Activated T-helper 17 cell treated with anti-CD3 and anti-CD28 coated beads, Interleukin-2, amount 50 U/mL, for 72 hours (primary cell): ENCODE measurements around the gene MGAT3. TPM values are rescaled to one million over a fixed set of nuclear protein-coding genes. Genes with fewer than 3 reads are reported as not detected.

ENCODE experiments used
- ATAC-seq: fragments of 150-1000 bp; cut with Tn5 transposase; replicated peaks from 2 replicates; pipeline ENCODE4 v1.10.0; 2021; ENCODE audit warnings: mild to moderate bottlenecking, moderate library complexity
- H3K27ac Mint-ChIP-seq: one replicate; pipeline ENCODE4 v1.8.0; 2022; ENCODE audit warnings: mixed read lengths
- H3K27me3 Mint-ChIP-seq: one replicate; pipeline ENCODE4 v1.8.0; 2022; ENCODE audit warnings: mixed read lengths
- H3K36me3 Mint-ChIP-seq: one replicate; pipeline ENCODE4 v1.8.0; 2022; ENCODE audit warnings: low read depth, mild to moderate bottlenecking, mixed read lengths
- H3K4me1 Mint-ChIP-seq: one replicate; pipeline ENCODE4 v1.8.0; 2022; ENCODE audit warnings: mixed read lengths
- H3K4me3 Mint-ChIP-seq: one replicate; pipeline ENCODE4 v1.8.0; 2022; ENCODE audit warnings: mild to moderate bottlenecking, mixed read lengths
- H3K9me3 Mint-ChIP-seq: one replicate; pipeline ENCODE4 v1.8.0; 2022; ENCODE audit warnings: mixed read lengths
- total RNA-seq, 2 donors: library from RNA; stranded (reverse); gene quantifications; one replicate each; pipeline ENCODE4 v1.2.3, GENCODE V29; 2022

The MGAT3 gene
- total RNA-seq, 2 donors from 2014 or later = 1.5 to 1.6 TPM

- Mint-ChIP-seq H3K4me1 (no peaks in the 10 kb centered on the region), H3K27me3 (no peaks in the 10 kb centered on the region), H3K36me3 (no peaks in the 10 kb centered on the region), H3K27ac (no peak overlapping the region), H3K4me3 (no peak overlapping the region), H3K9me3 (no peaks in the 10 kb centered on the region)
- no peak for ATAC-seq
Measured at GRCh38 chr22:39468487-39469325, 11.9 kb downstream of the MGAT3 start.

DNA sequence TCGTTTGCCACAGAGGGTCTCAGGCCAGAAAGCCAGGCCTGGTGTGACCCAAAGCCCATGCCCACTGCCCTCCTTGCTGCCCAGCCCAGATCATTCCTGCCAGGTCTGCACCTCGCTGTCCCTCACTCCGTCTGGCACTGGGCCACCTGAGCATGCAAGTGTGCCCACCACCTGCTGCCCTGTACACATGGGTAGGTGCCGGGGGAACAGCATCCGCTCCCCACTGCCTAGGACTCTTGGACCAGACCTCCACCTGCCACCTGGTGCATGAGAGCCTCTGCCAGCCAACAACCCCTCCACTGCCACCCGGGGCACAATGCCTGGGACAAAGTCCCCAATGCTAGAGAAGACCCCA is 12.5 kb downstream of the MGAT3 start:
- H3K27ac Mint-ChIP-seq = no peak overlapping the region
- no peaks in the 10 kb centered on the region for H3K4me1 Mint-ChIP-seq
- no peaks in the 10 kb centered on the region for H3K36me3 Mint-ChIP-seq
- ATAC-seq = no peak
- H3K4me3 Mint-ChIP-seq = no peak overlapping the region
- no peaks in the 10 kb centered on the region for H3K27me3 Mint-ChIP-seq
- no peaks in the 10 kb centered on the region for H3K9me3 Mint-ChIP-seq

DNA sequence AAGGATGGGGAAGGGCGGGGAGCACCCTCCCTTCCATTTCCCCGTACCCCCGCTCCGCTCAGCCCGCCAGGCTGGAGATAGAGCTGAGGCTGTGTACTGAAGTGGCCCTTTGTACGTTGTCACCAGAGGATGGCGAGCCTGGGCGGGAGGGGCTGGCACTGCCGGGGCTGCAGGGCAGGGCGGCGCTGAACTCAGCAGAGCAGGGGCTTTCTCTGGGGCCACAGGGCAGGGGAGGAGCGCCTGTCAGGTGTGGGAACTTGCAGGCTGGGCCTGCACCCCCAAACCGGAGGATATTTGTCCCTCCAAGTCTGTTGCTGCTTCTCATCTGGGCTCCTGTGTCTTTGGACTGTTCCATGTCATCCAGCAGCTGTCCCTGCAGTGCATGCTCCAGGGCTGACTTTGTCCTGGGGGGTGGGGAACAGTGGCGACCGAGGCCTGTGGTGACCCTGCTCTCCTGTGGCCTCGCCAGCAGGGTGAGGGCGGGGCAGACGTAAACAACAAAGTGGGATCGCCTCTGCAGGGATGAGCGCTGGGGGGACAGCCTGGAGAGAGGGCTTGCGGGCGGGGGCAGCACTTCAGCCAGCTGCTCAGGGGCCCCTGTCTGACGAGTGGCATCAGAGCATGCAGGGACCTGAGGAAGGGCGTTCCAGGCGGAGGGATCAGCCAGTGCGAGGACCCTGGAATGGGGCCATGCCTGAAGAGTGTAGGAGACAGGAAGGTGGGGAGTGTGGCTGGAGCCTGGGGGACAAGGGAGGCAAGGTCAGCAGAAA is 13.1 kb downstream of the MGAT3 start:
- Mint-ChIP-seq H3K4me3 (no peak overlapping the region), H3K36me3 (no peaks in the 10 kb centered on the region), H3K27ac (no peak overlapping the region), H3K27me3 (no peaks in the 10 kb centered on the region), H3K9me3 (no peaks in the 10 kb centered on the region), H3K4me1 (no peaks in the 10 kb centered on the region)
- ATAC-seq = no peak

DNA sequence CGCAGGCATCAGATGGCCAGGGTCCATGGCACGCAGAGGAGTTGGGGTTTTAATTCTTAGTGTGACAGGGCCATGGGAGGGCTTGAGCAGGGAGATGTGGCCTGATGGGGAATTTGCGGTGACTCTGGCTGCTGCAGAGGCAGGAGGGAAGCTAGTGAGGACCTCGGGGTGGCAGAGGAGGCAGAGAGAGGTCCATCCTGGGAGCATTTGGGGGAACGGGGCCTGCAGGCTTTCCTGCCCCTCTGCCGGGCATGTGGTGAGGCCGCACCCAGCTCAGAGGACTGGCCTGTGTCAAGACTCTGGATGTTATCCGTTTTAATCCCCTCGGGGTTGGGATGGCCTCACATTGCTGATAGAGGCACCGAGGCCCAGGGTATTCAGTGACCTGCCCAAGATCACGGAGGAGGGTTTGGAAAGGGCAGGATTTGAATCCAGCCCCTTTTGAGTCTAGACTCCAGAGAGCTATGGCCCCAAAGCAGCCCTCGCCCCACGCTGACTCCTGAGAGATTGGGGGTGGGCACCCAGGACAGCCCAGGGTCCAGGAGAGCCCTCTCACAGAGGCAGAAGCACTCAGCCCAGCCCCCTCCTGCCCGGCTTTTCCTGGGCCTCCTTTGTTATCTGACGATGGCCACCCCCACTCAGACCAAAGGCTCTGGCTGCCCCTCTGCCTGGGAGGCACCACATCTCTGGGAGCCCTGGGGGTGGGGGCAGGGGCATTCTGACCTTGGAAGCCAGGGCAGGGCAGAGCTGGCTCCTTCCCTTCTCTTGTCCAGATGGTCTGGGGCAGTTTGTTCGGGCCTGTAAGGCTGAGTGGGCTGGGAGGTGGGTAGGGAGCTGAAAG is 13.9 kb downstream of the MGAT3 start:
- ATAC-seq = no peak
- no peaks in the 10 kb centered on the region for H3K9me3 Mint-ChIP-seq
- H3K4me1 Mint-ChIP-seq = no peaks in the 10 kb centered on the region
- H3K27me3 Mint-ChIP-seq = no peaks in the 10 kb centered on the region
- H3K36me3 Mint-ChIP-seq = no peaks in the 10 kb centered on the region
- H3K4me3 Mint-ChIP-seq = no peak overlapping the region
- H3K27ac Mint-ChIP-seq = no peak overlapping the region

DNA sequence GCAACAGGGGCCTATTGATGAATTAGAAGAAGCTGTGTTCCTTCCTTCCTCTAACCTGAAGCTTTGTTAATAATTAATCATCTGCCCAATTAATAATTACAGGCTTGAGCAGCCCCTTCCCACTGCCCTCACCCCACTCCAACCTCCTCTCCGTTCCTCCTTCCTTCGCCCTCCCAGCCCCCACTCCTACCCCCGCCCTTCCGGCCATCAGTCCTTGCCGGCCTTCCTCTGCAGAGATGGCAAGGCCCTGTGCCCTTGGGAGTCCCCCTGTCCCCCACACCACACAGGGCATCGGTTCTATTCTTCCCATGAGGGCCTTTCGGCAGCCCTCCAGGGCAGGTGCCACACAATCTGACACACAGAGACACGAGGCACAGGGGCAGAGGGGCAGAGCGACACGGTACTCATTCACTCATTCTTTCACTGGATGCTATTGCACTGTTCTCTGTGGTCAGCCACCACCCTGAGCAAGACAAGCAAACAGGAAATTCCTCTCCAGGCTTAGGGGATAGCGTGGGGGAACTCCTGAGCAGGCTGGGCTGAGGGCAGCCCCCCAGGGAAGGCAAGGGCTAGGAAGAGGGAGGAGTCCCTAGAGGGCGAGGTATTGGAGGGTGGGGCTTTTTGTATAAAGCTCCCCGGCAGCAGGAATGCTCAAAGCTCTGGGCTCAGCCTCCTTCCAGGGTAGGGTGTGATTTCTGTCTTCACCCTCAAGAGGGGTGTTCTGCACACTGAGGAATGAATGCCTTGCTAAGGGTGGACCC is 14.7 kb downstream of the MGAT3 start:
- Mint-ChIP-seq H3K9me3 (no peaks in the 10 kb centered on the region), H3K4me3 (no peak overlapping the region), H3K27me3 (no peaks in the 10 kb centered on the region), H3K36me3 (no peaks in the 10 kb centered on the region), H3K27ac (peak overlapping the region; percentile 42), H3K4me1 (no peaks in the 10 kb centered on the region)
- ATAC-seq = peak; percentile 84

DNA sequence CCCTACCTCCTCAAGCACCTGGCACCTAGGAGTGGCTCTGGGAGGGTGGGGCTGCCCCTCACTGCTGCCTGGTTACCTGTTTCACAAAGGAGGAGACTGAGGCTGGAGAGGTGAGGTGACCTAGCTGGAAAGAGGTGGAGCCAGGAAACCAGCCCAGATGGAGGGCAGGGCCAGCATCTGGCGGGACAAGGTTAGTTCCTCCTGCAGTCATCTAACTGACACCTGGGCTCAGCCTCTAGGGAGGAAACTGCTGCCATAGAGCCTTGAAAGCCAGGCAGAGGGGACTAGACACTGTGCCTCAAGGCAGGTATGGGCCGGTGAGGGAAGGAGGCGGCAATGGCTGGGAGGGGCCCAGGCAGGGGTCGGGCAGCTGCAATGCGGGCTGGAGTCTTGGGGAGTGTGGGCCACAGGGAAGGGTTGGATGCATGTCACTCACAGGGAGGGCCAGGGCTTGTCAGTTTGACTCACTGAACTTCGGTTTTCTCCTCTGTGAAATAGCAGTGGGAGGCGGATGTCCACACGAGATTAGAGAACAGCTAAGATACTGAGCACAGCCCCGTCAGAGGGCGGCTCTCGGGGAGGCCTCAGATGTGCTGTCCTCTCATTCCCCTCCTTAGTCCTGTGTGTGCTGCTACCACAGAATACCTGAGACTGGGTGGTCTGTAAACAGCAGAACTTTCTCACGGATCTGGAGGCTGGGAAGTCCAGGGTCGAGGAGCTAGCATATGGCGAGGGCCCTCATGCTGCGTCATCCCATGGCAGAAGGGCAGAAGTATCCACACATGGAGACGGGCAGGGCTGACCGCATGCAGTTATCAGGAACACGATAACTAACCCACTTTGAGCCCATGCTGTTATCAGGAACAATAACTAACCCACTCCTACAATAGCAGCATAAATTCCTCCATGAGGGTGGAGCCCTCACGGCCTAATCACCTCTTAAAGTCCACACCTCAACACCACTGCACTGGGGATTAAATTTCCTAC is 16.1 kb downstream of the MGAT3 start:
- no peak overlapping the region for H3K27ac Mint-ChIP-seq
- no peak for ATAC-seq
- H3K27me3 Mint-ChIP-seq = no peaks in the 10 kb centered on the region
- no peaks in the 10 kb centered on the region for H3K4me1 Mint-ChIP-seq
- no peak overlapping the region for H3K4me3 Mint-ChIP-seq
- H3K36me3 Mint-ChIP-seq = no peaks in the 10 kb centered on the region
- no peaks in the 10 kb centered on the region for H3K9me3 Mint-ChIP-seq

DNA sequence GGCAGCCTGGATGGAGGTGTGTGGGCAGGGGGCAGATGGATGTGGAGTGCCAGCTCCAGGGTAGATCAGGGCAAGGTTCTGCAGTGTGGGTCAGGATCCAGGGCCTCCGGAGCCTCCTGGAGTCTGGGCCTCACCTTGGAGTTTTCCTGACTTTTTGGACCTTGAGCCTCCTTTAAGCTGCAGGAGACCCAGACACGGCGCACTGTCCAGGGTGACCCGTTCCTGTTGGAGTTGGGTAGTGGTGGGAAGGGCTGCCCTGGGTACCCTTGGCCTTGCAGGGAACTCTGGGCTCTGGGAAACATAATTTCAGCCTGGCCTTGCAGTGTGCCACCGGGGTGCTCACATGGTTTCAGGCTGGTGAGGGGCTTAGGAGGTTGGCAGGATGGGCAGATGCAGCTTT is 17.0 kb downstream of the MGAT3 start:
- Mint-ChIP-seq H3K27ac (no peak overlapping the region), H3K4me3 (no peak overlapping the region), H3K27me3 (no peaks in the 10 kb centered on the region), H3K9me3 (no peaks in the 10 kb centered on the region), H3K36me3 (no peaks in the 10 kb centered on the region), H3K4me1 (no peaks in the 10 kb centered on the region)
- no peak for ATAC-seq

DNA sequence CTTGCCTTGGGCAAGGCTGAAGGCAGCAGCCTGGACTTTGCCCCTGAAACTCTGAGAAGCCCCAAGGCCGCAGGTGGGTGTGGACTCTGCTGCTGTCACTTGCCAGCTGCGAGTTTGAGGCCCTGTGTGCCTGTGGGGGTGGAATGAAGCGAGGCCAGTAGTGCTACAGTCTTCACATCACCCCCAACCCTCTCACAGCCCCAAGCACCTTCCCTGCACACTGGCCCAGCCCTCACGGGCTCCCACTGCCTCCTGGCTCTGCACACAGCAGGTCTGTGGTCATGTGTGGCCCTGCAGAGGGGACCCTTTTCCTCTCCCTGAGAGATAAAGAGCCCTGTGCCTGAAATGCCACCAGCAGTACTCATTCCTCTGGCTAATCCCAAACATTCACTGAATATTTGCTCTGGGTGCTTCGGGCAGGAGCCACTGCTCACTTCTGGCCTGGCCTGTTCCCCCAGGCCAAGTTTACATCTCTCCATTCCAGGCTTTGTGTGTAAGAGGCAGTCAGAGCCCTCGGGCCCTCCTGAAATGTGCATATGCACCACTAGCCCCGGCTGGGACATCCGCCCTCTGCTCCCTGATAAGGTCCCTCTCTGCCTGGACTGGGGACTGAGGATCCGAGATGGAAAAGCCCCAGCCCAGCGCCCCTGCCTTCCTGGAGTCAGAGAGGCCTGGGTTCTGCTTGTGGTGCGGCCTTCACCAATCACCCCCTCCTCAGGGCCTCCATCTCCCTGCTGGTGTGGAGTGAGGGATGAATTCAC is 17.7 kb downstream of the MGAT3 start:
- Mint-ChIP-seq H3K4me1 (no peaks in the 10 kb centered on the region), H3K9me3 (no peaks in the 10 kb centered on the region), H3K27me3 (no peaks in the 10 kb centered on the region), H3K27ac (no peak overlapping the region), H3K36me3 (no peaks in the 10 kb centered on the region), H3K4me3 (no peak overlapping the region)
- ATAC-seq = no peak

GRCh38 chr22:39475337-39475736 is 18.5 kb downstream of the MGAT3 start:
- no peak overlapping the region for H3K27ac Mint-ChIP-seq
- no peaks in the 10 kb centered on the region for H3K4me1 Mint-ChIP-seq
- no peaks in the 10 kb centered on the region for H3K9me3 Mint-ChIP-seq
- no peaks in the 10 kb centered on the region for H3K36me3 Mint-ChIP-seq
- ATAC-seq = no peak
- no peak overlapping the region for H3K4me3 Mint-ChIP-seq
- no peaks in the 10 kb centered on the region for H3K27me3 Mint-ChIP-seq

DNA sequence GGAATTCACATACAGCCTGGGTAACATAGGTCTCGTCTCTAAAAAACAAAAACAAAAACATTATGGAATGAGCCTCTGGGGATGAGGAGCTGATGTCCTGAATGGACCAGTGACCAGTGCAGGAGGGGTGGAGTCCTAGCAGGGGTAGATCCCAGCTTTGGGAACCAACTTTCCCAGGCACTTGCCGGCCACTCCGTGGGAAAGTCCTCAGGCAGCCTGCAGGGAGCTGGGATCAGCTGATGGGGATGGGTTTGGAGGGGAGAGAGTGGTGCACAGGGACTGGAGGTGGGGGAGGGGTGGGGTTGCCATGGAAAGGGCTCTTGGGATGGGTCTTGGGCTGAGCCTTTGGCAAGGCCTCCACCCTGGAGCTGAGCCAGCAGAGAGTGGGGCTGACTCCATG is 19.1 kb downstream of the MGAT3 start:
- Mint-ChIP-seq H3K27me3 (no peaks in the 10 kb centered on the region), H3K4me3 (no peak overlapping the region), H3K27ac (no peak overlapping the region), H3K9me3 (no peaks in the 10 kb centered on the region), H3K4me1 (no peaks in the 10 kb centered on the region), H3K36me3 (no peaks in the 10 kb centered on the region)
- ATAC-seq = no peak

GRCh38 chr22:39476664-39477063 is 19.9 kb downstream of the MGAT3 start:
- Mint-ChIP-seq H3K27me3 (no peaks in the 10 kb centered on the region), H3K9me3 (no peaks in the 10 kb centered on the region), H3K4me1 (no peaks in the 10 kb centered on the region), H3K27ac (no peak overlapping the region), H3K36me3 (no peaks in the 10 kb centered on the region), H3K4me3 (no peak overlapping the region)
- no peak for ATAC-seq

DNA sequence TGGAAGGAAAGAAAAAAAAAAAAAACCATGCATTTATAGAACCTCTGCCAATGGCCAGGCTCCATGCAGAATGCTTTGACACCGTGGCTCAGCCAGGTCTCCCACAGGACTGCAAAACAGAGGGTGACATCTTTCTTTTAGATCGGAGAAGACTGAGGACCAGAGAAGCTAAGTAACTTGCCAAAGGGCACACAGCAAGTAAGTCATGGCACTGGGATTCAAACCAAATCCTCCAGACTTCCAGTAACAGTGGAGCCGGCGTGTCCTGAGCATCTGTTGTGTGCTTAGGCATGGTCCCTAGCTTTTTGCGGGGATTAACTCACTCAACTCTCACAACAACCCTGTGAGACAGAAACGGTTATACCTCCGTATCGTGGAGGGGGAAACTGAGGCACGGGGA is 20.7 kb downstream of the MGAT3 start:
- ATAC-seq = no peak
- Mint-ChIP-seq H3K27me3 (no peaks in the 10 kb centered on the region), H3K4me3 (no peak overlapping the region), H3K9me3 (no peaks in the 10 kb centered on the region), H3K36me3 (no peaks in the 10 kb centered on the region), H3K27ac (no peak overlapping the region), H3K4me1 (no peaks in the 10 kb centered on the region)

GRCh38 chr22:39478441-39478850 is 21.6 kb downstream of the MGAT3 start:
- Mint-ChIP-seq H3K36me3 (no peaks in the 10 kb centered on the region), H3K27me3 (no peaks in the 10 kb centered on the region), H3K9me3 (no peaks in the 10 kb centered on the region), H3K4me3 (no peak overlapping the region), H3K27ac (no peak overlapping the region), H3K4me1 (no peaks in the 10 kb centered on the region)
- no peak for ATAC-seq
